Fibroblast of villous mesenchyme (primary cell): ENCODE data around the gene PERCC1. TPM values are rescaled to one million over a fixed set of nuclear protein-coding genes. Genes with fewer than 3 reads are reported as not detected.

Experiments used
- DNase-seq: peaks from one replicate; pipeline ENCODE4 v3.0.0-alpha.2; 2010; ENCODE audit warnings: low read depth
- H3K4me3 ChIP-seq: 2 replicates; pipeline ENCODE4 v1.5.1; 2011; ENCODE audit warnings: low read depth, mild to moderate bottlenecking, low read length
- CTCF ChIP-seq: IDR thresholded peaks from 2 replicates; pipeline ENCODE4 v1.5.1; 2012; ENCODE audit warnings: low read depth, mild to moderate bottlenecking, low read length; ENCODE audit not compliant: insufficient read depth
- total RNA-seq: library from RNA; depleted of rRNA; stranded (reverse); fragments of >200 nt; gene quantifications from 2 replicates; pipeline ENCODE4 v1.2.3, GENCODE V29; 2012

Gene PERCC1
- total RNA-seq, 1 donor: not detected

GRCh38 chr16:1422076-1422475 lies 8.8 kb upstream of the PERCC1 start:
- no peak for DNase-seq
- H3K4me3 ChIP-seq: no peak overlapping the region
- TF ChIP-seq CTCF: no peak

GRCh38 chr16:1424028-1424427 lies 6.8 kb upstream of the PERCC1 start:
- no peak for DNase-seq
- no peak overlapping the region for H3K4me3 ChIP-seq
- TF ChIP-seq CTCF: no peak

- DNase-seq: no peak
- no peak overlapping the region for H3K4me3 ChIP-seq
- no peak for TF ChIP-seq CTCF
Observed at GRCh38 chr16:1425616-1426370, 5.1 kb upstream of the PERCC1 start.

GRCh38 chr16:1426734-1427471 lies 4.0 kb upstream of the PERCC1 start:
- TF ChIP-seq CTCF: no peak
- no peak overlapping the region for H3K4me3 ChIP-seq
- no peak for DNase-seq

- H3K4me3 ChIP-seq: no peak overlapping the region
- no peak for DNase-seq
- no peak for TF ChIP-seq CTCF
Observed at GRCh38 chr16:1427473-1428461, 3.1 kb upstream of the PERCC1 start.

- H3K4me3 ChIP-seq: no peak overlapping the region
- peak; percentile 20 for TF ChIP-seq CTCF
- DNase-seq: no peak
Observed at GRCh38 chr16:1428511-1428910, 2.4 kb upstream of the PERCC1 start.
